GM18951 (cell line): Measurements from ENCODE around the gene TPI1.
"Not testable (repeated sequence)": the region's sequence is repeated elsewhere in the genome, so short reads cannot be mapped to it uniquely, and the experiment has no call there.

Experiments used
- POLR2A ChIP-seq: IDR thresholded peaks from 4 replicates; pipeline ENCODE4 v1.6.1; 2011; ENCODE audit warnings: mild to moderate bottlenecking; ENCODE audit not compliant: insufficient read length, insufficient read depth; ENCODE audit errors: extremely low read depth
- in situ Hi-C: fragments of 300-500 bp; cut with MboI; formaldehyde crosslinking; loops from one replicate; pipeline ENCODE4 v1.12.0; 2022; ENCODE audit warnings: low sequenced_read_pairs, mixed read lengths, inconsistent platforms; ENCODE audit not compliant: unreplicated experiment

TPI1 gene

DNA sequence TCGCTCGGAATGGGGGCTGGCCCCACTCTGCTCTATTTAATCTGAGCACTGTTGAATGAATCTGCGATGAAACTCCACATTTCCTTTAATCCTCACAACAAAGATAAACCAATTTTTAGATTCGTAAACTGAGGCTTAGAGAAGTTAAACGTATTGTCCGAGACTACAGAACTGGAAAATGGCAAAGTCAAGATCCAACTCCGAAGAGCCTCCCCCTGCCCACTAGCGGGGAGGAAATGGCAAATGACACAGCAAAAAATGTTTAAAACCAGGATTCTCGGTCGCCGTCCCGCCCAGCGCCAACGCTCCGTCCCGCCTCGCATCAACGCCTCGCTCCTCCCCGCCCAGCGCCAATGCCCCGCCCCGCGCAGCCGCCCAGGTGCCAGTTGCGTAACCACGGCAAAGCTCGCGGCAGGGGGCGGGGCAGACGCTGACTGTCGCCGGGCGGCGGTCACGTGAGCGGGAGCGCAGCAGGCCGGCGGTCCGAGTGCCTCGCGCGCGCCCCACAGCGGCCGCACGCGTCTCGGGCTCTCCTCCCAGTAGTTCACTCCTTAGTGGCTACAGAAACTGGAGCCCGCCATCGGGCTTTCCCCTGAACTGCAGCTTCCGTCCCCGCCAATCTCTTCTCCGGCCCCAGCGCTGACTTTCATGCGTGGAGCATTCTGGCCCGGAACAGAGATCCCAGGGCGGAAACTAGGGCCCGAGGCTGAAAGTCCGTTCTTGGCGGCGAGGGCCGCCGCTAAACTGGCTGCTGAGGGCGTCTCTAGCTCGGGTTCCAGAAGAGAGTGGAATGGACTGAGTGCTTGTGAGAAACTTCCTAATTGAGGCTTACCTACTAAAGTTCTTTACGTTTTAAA is 23.7 kb downstream of the TPI1 start:
- TF ChIP-seq POLR2A: peak; percentile 71
- in situ Hi-C loops: no loop called here

DNA sequence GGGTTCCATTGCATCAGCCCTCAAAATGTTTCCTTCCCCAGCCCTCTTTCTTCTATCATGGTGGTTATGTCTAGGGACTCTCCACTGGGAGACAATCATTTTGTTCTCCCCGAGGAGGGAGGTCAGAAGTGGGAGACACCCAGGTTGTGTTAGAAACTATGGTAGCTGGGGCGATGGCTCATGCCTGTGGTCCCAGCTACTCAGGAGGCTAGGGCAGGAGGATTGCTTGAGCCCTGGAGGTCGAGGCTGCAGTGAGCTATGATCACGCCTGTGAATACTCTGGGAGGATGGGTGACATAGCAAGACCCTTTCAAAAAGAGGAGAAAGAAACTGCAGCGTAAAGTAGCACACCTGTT is 24.3 kb downstream of the TPI1 start:
- in situ Hi-C loops: no loop called here
- TF ChIP-seq POLR2A: no peak

DNA sequence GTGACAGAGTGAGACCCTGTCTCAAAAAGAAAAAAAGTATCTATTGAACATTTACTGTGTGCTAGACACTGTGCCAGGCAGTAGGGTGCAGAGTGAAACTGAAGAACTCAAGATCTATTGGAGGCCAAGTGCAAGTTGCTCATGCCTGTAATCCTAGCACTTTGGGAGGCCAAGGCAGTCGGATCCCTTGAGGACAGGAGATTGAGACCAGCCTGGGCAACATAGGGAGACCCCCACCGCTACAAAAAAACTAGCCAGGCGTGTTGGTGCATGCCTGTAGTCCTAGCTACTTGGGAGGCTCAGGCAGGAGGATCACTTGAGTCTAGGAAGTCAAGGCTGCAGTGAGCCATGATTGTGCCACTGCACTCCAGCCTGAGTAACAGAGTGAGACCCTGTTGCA is 25.4 kb downstream of the TPI1 start:
- in situ Hi-C loops: not testable (repeated sequence)

DNA sequence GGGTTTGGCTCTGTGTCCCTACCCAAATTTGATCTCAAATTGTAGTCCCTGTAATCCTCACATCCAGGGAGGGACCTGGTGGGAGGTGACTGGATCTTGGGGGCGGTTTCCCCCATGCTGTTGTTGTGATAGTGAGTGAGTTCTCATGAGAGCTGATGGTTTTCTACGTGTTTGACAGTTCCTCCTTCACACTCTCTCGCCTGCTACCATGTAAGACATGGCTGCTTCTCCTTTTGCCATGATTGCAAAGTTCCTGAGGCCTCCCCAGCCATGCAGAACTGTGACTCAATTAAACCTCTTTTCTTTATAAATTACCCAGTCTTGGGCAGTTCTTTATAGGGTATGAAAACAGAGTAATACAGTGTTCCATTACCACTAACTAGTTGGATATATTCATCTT is 27.0 kb downstream of the TPI1 start:
- TF ChIP-seq POLR2A: no peak
- in situ Hi-C loops: no loop called here

DNA sequence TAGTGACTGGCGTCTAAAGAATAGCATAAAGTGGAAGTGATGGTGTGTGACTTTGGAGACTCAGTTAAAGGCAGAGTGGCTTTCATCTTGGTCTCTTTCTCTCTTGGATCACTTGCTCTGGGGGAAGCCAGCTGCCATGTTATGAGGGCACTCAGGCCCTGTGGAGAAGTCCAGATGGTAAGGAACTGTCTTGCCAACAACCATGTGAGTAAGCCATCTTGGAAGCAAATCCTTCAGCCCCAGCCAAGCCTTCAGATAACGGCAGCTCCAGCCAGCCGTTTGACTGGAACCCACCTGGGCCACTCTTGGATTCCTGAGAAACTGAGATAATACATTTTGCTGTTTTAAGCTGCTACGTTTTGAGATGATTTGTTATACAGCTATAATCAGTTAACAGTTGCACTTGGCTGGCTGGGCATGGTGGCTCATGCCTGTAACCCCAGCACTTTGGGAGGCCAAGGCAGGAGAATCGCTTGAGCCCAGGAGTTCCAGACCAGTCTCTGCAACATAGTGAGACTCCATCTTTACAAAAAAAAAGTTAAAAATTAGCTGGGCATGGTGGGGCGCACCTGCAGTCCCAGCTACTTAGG is 29.6 kb downstream of the TPI1 start:
- in situ Hi-C loops: no loop called here
- TF ChIP-seq POLR2A: no peak

DNA sequence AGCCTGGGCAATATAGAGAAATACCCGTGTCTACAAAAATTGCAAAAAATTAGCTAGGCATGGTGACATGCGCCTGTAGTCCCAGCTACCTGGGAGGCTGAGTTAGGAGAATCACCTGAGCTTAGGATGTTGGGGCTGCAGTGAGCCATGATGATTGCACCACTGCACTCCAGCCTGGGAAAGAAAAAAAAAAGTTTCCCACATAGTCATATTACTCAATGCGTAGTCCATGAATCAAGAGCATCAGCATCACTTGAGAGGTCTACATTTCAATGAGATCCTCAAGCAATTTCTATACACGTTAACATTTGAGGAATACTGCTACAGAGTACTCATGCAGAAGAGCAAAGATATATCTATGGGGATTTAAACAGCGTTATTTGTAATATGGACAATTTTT is 32.1 kb downstream of the TPI1 start:
- TF ChIP-seq POLR2A: no peak
- in situ Hi-C loops: no loop called here

DNA sequence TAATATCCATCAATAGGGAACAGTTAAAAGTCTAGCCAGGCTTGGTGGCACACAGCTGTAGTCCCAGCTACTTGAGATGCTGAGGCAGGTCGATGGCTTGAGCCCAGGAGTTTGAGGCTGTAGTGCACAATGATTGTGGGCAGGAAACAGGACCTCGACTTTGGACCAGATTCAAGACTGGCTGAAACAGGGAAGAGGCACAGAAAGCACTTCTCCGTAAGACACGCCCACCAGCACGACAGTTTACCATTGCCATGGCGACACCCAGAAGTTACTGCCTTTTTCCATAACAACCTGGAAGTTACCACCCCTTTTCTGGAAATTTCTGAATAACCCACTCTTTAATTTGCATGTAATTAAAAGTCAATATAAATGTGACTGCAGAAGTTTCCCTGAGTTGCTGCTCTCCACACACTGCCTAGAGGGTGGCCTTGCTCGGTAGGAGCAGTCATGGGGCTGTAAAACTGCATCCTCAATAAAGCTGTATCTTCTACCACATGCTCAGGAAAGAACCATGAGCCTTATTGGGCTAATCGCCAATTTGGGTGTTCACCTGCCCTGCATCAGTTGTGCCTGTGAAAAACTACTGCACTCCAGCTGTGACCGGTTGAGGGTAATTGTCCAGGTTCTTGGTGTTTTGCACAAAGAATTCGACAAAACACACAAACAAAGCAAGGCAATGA is 32.6 kb downstream of the TPI1 start:
- TF ChIP-seq POLR2A: no peak
- in situ Hi-C loops: no loop called here

DNA sequence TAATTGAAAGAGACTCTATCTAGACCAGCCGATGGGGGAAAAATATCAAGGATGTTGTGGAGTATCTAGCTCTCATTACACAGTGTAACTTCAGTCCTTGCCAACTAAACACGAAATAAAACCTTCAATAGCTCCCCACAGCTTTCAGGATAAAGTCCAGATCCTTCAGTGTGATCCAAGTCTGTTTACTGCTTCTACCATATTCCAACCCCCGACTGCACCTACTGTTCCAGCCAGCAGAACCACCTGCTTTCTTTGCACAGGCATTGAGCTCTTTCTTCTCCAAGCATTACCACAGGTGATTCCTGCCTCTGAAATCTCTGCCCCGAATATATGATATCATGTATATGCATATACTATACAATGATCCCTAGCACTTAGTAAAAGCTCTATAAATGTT is 35.1 kb downstream of the TPI1 start:
- no peak for TF ChIP-seq POLR2A
- in situ Hi-C loops: no loop called here

DNA sequence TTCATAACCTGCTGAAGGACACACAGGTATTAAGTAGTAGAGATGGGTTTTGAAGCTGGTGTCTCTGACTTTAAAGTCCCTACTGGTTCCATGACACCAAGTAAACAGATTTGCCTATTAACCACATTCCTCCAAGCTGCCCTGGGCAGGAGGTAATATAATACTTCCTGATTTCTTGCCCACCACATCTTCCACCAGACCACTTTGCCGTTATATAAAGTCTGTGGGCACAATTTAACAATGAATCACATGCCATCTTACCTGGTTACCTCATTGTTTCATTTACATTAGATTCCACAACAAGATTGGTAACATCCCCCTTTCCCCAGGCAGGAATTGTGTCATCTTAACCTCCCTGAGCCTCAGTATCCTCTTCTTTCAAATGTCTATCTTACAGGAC is 36.4 kb downstream of the TPI1 start:
- no peak for TF ChIP-seq POLR2A
- in situ Hi-C loops: no loop called here

DNA sequence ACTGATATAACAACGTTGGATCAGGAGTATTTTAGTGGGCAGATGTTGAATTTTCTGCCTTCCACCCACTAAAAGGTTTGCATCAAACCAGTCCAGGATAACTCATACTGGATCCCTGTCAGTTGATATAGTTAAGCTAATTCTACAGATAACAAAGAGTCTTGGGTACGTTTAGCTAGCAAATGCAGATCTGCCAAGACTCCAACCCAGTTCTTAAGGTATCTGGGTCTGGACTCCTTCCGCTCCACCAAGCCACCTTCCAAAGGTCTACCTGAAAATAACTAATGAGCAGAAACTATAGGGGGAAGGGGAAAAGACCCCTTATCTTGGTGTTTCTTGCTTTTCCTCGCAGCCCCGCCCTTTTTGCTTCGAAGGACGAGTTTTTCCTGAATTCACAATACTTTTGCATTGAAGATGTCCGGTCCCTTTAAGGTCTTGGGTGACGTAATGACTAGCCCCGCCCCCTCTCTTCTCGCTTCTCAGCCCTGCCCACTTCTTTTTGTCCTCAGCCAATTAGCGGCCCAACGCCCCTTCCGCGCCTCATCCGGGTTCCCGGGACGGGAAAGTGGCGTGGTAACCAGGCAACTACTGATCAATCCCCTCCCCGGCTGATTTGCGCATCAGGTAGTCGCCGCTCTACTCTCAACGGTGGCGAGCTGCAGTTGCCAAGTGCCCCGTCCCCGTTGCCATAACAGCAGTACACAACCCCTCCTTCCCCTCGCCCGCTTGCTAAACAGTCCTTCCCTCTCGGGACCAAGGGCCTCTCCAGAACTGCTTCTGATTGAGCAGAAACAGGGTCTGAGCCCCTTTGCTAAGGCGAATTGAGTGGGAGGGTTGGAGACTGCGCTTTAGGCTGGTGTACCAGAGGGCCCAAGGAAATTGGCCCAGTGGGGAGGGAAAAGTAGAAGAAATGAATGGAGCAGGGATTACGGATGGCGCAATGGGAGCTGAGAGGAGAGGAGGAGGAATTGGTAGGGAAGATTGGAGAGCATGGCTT is 37.2 kb downstream of the TPI1 start, which contains the start of gene LRRC23:
Gene LRRC23, plus strand, starts transcription at position 543 of the 997 bp plus-strand sequence. CDS start 812 bp downstream, outside the sequence.
- in situ Hi-C loops: no loop called here
- TF ChIP-seq POLR2A: peak; percentile 63

DNA sequence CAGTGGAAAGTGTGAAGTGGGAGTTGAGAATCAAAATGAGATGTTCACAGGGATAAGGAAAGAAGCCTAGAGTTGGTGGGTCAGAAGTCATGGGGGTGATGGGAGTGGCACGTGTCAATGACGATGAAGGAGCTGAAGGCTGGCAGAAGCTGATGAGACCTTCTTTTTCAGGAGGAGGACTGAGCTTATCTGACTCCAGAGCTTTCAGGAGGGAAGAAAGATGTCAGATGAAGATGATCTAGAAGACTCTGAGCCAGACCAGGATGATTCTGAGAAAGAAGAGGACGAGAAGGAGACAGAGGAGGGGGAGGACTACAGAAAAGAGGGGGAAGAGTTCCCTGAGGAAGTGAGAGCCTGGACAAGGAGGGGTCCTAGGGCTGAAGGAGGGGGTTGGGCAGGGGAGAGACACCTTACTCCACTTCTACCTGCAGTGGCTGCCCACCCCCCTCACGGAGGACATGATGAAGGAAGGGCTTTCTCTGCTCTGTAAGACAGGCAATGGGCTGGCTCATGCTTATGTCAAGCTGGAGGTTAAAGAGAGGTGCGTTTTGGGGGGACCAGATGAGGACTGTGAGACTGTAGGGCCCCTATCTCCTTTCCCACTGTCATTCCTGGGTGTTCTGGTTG is 38.2 kb downstream of the TPI1 start:
- in situ Hi-C loops: no loop called here

DNA sequence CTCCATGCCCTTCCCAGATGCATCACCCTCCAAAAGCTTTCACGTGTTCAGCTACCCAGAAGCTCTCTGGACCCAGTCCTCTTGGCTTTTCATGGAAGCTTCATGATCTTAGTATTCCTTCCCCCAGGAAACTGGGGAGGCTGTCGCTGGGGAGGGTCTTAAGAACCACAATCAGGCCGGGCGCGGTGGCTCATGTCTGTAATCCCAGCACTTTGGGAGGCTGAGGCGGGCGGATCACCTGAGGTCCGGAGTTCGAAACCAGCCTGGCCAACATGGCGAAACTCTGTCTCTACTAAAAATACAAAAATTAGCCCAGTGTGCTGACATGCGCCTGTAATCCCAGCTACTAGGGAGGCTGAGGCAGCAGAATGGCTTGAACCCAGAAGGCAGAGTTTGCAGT is 40.8 kb downstream of the TPI1 start:
- in situ Hi-C loops: not testable (repeated sequence)

More for the DNA sequence above, 38.2 kb downstream of the TPI1 start:
- no peak for TF ChIP-seq POLR2A

DNA sequence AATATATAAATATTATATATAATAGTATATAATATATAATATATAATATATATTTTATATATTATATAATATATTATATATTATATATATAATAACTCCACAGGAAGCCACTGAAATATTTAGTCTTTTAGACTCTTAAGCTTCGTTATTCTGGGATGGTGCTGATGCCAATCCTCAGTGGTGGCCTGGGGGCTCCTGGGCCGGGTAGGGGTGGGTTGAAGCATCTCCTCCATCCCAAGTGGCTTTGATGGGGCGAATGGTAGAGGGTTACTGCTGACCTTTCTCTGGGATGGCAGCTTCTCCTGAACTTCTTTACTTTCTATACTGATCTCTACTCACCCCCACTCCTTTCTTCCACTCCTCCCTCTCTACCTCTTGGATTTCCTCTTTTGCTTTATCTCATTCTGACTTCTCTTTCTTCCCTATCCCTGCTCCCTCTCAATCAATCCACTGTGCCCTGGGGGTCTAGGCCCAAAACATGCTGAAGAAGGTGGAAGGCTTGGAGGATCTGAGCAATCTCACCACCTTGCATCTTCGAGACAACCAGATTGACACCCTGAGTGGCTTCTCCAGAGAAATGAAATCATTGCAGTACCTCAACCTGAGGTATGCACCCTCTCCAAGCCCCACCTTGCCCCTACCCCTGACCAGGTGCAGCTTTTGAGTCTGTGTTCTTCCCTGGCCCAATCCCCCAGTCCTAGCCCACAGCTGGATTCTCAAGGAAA is 42.3 kb downstream of the TPI1 start:
- TF ChIP-seq POLR2A: no peak
- in situ Hi-C loops: no loop called here
